Testis (tissue), 2 donors: ENCODE measurements around the gene FGFBP2.

Experiments used
- POLR2A ChIP-seq: fragments of 450-650 bp; IDR thresholded peaks from one replicate; pipeline ENCODE4 v1.6.1; 2017; ENCODE audit warnings: antibody characterized with exemption, mild to moderate bottlenecking, moderate library complexity
- TF ChIP-seq, protein P1 (sequence below), 3 experiments: fragments of 450-650 bp in 2 of 3; fragments of 200-600 bp in 1 of 3; sonication (generic) in 1 of 3; IDR thresholded peaks; one replicate each; pipeline ENCODE4 v1.5.1; 2016 to 2019; ENCODE audit warnings: antibody characterized with exemption in 3 of 3, mild to moderate bottlenecking in 2 of 3, moderate library complexity in 1 of 3

DNA sequence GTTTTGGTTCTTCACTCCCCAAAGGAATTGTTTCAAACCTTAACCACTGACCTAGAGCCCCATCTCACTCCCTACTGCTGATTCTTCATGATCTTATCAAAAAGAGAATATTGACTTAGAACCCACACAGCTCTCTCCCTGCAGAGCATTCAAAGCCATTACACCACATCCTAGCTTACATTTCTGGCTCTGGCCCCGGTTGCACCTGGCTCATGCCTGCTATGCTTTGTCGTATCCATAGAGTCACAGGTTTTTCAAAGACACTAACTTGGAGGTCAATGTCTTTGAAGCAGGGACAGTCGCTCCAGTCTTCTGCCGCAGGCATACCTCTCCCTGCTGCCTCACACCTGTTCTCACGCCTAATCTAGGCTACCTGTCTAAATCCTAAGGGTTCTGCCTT lies 42.7 kb upstream of the FGFBP2 start:
- TF ChIP-seq POLR2A, result no peak
- TF ChIP-seq, protein P1, sequence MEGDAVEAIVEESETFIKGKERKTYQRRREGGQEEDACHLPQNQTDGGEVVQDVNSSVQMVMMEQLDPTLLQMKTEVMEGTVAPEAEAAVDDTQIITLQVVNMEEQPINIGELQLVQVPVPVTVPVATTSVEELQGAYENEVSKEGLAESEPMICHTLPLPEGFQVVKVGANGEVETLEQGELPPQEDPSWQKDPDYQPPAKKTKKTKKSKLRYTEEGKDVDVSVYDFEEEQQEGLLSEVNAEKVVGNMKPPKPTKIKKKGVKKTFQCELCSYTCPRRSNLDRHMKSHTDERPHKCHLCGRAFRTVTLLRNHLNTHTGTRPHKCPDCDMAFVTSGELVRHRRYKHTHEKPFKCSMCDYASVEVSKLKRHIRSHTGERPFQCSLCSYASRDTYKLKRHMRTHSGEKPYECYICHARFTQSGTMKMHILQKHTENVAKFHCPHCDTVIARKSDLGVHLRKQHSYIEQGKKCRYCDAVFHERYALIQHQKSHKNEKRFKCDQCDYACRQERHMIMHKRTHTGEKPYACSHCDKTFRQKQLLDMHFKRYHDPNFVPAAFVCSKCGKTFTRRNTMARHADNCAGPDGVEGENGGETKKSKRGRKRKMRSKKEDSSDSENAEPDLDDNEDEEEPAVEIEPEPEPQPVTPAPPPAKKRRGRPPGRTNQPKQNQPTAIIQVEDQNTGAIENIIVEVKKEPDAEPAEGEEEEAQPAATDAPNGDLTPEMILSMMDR (IDR thresholded peaks at IDR 0.05), result no peak
